ENCODE data around the gene RPS6KA2.

RPS6KA2 gene

DNA sequence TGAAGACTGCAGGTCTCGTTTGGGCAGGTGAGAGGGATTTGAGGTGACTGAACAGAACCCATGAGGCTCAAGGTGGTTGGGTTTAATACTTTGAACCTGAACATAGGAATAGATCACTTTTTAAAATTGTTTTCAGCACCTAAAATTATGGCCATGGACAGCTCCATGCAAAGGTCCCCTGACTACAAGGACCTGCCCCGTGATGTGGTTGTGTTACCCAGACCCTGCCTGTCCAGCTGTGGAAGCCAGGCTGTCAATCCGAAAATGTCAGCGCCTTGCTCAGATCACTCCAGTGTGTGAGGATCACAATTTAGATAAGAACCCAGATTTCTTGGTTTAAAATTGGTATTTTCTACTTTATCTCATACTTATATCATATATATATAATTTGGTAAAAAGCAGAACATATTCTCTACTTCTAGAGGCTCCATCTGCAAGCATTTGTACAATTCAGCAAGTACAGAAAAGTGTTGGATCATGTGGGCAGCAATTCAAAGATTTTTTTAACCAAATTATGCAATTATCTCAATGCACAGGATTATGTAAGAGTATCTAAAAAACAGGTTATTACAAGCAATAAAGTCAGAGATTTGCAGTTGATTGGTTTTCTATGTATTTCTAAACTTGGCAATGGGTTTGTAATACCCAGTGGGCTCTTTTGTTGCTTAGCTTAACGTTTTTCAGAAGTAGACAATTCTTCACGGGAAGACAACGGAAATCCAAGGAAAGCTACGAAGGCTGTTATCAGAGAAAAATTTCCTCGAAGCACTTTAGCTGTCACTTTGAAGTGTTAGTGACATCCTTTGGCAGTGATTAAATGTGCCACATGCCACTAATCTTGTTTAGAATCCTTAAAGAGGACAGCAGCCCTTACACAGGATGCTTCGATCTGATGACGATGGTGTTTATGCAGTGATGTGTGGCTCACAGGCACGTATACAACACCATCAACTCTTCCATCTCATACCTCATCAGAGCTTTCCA is 24.1 kb upstream of the RPS6KA2 start:
- no peak for TF ChIP-seq FOXP2 (optimal IDR thresholded peaks at IDR 0.05; ENCODE audit: control extremely low read depth, extremely low read length, insufficient read depth)
- no peak for DNase-seq (ENCODE audit: low read depth, low spot score)

DNA sequence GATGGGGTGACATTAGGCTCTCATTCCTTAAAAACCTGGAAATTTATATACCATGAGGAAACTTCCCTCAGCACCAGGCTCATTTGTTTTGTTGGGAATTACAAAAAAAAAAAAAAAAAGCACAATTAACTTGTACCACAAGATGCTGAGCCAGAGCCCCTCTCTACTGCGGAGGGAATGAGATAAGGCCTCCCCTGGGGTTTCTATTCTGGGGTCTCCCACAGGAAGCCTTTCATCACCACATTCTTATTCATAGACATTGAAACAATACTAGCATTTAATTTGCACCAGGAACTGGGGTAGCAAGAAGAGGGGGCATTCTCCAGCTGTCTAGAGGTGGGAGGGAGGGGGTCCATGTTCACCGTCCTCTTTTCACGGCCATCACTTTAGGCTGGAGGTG is 23.0 kb upstream of the RPS6KA2 start:
- Histone ChIP-seq H3K9ac (ENCODE audit: insufficient read length) (no peak overlapping the region), H3K36me3 (ENCODE audit: insufficient read depth, low read length) (no peaks in the 10 kb centered on the region), H3K27ac (no peak overlapping the region), H3K9me3 (ENCODE audit: low read depth, low read length) (no peaks in the 10 kb centered on the region), H3K4me3 (no peak overlapping the region)
- DNase-seq (ENCODE audit: low read depth, low spot score): no peak
- no peak for TF ChIP-seq POLR2AphosphoS5 (IDR thresholded peaks at IDR 0.05; ENCODE audit: borderline replicate concordance, low read depth, low read length)
- TF ChIP-seq EZH2 (IDR thresholded peaks at IDR 0.05): no peak
- no peak for TF ChIP-seq FOXP2 (optimal IDR thresholded peaks at IDR 0.05; ENCODE audit: control extremely low read depth, extremely low read length, insufficient read depth)

More for the DNA sequence above, 24.1 kb upstream of the RPS6KA2 start:
- no peaks in the 10 kb centered on the region for H3K36me3 ChIP-seq (ENCODE audit: insufficient read depth, low read length)
- H3K9me3 ChIP-seq (ENCODE audit: low read depth, low read length): no peaks in the 10 kb centered on the region
- H3K9ac ChIP-seq (ENCODE audit: insufficient read length): no peak overlapping the region
- H3K4me3 ChIP-seq: no peak overlapping the region
- no peak overlapping the region for H3K27ac ChIP-seq

DNA sequence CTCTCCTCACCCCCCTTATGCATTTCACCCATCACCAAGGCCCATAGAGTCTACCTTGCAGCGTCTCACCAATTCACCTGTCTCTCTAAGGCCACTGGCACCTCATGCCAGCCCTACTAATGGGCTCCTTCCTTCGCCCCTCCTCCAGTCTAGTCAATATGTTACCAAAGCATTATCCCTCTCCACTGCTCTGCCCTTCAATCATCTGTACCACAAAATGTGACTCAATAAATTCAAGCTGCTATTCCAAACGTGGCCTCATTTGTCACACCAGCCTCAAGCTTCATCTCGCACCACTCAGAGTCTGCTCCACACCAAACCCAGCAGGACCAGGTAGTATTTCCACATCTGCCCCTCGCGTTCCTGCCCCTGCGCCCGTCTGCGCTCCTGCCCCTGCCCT is 21.8 kb upstream of the RPS6KA2 start:
- H3K27ac ChIP-seq: no peak overlapping the region
- no peak overlapping the region for H3K9ac ChIP-seq (ENCODE audit: insufficient read length)
- TF ChIP-seq FOXP2 (optimal IDR thresholded peaks at IDR 0.05; ENCODE audit: control extremely low read depth, extremely low read length, insufficient read depth) (no peak), EZH2 (IDR thresholded peaks at IDR 0.05) (no peak), POLR2AphosphoS5 (IDR thresholded peaks at IDR 0.05; ENCODE audit: borderline replicate concordance, low read depth, low read length) (no peak)
- H3K9me3 ChIP-seq (ENCODE audit: low read depth, low read length): no peaks in the 10 kb centered on the region
- H3K4me3 ChIP-seq: no peak overlapping the region
- no peak for DNase-seq (ENCODE audit: low read depth, low spot score)
- no peaks in the 10 kb centered on the region for H3K36me3 ChIP-seq (ENCODE audit: insufficient read depth, low read length)

DNA sequence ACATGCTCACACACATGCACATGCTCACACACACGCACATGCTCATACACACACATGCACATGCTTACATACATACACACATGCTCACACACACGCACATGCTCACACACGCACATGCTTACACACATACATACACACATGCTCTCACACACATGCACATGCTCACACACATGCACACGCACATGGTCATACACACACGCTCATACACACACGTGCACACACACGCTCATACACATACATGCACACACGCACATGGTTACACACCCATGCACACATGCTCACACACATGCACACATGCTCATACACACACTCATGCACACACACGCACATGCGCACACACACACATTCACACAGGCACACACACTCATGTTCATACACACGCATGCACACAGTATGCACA is 20.8 kb upstream of the RPS6KA2 start:
- Histone ChIP-seq H3K9me3 (ENCODE audit: low read depth, low read length) (no peaks in the 10 kb centered on the region), H3K36me3 (ENCODE audit: insufficient read depth, low read length) (no peaks in the 10 kb centered on the region), H3K4me3 (no peak overlapping the region), H3K9ac (ENCODE audit: insufficient read length) (no peak overlapping the region), H3K27ac (no peak overlapping the region)
- TF ChIP-seq POLR2AphosphoS5 (IDR thresholded peaks at IDR 0.05; ENCODE audit: borderline replicate concordance, low read depth, low read length) (no peak), EZH2 (IDR thresholded peaks at IDR 0.05) (no peak), FOXP2 (optimal IDR thresholded peaks at IDR 0.05; ENCODE audit: control extremely low read depth, extremely low read length, insufficient read depth) (no peak)
- DNase-seq (ENCODE audit: low read depth, low spot score): no peak

DNA sequence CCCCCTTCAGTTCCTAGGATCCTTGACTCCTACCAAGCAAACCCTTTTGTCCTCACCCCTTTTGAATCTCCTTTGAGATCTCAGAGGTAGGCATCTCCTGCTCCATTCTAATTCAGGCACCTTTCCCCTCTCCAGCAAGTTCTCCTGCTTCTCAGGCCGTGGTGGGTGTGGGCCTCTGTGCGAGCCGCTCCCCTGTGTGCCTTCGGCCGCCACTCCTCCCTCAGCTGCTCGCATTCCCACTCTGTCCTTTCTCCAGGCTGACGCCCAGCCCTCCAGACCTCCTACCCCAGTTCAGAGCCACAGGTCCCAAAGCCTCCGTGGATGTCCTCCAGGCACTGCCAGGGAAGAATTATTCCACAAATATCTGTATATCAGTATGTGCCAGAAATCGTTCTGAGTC is 19.7 kb upstream of the RPS6KA2 start:
- H3K4me3 ChIP-seq: no peak overlapping the region
- no peak overlapping the region for H3K27ac ChIP-seq
- H3K9me3 ChIP-seq (ENCODE audit: low read depth, low read length): no peaks in the 10 kb centered on the region
- H3K36me3 ChIP-seq (ENCODE audit: insufficient read depth, low read length): no peaks in the 10 kb centered on the region
- TF ChIP-seq POLR2AphosphoS5 (IDR thresholded peaks at IDR 0.05; ENCODE audit: borderline replicate concordance, low read depth, low read length): no peak
- no peak for TF ChIP-seq FOXP2 (optimal IDR thresholded peaks at IDR 0.05; ENCODE audit: control extremely low read depth, extremely low read length, insufficient read depth)
- TF ChIP-seq EZH2 (IDR thresholded peaks at IDR 0.05): no peak
- H3K9ac ChIP-seq (ENCODE audit: insufficient read length): no peak overlapping the region
- DNase-seq (ENCODE audit: low read depth, low spot score): no peak

DNA sequence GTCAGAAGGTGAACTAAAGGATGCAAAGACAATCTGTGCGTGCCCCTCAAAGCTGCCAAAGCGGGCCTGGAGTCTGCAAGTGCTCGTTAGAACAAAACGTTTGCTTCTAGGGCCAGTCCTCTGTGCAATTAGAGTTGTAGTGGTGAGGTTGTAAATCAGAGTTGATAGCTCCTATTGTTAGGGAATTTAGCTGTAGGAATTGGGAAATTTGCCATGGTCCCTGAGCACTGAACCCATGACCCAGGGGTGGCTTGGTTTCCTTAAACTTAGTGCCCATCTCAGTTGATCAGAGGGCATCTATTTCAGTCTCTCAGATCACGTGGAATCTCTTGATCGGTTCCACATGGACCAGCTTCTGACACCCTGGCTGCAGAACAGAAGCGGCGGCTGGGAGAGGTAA is 18.8 kb upstream of the RPS6KA2 start:
- no peak for DNase-seq (ENCODE audit: low read depth, low spot score)
- Histone ChIP-seq H3K36me3 (ENCODE audit: insufficient read depth, low read length) (no peaks in the 10 kb centered on the region), H3K9me3 (ENCODE audit: low read depth, low read length) (no peaks in the 10 kb centered on the region), H3K4me3 (no peak overlapping the region), H3K27ac (no peak overlapping the region), H3K9ac (ENCODE audit: insufficient read length) (no peak overlapping the region)
- TF ChIP-seq FOXP2 (optimal IDR thresholded peaks at IDR 0.05; ENCODE audit: control extremely low read depth, extremely low read length, insufficient read depth) (no peak), POLR2AphosphoS5 (IDR thresholded peaks at IDR 0.05; ENCODE audit: borderline replicate concordance, low read depth, low read length) (no peak), EZH2 (IDR thresholded peaks at IDR 0.05) (no peak)

DNA sequence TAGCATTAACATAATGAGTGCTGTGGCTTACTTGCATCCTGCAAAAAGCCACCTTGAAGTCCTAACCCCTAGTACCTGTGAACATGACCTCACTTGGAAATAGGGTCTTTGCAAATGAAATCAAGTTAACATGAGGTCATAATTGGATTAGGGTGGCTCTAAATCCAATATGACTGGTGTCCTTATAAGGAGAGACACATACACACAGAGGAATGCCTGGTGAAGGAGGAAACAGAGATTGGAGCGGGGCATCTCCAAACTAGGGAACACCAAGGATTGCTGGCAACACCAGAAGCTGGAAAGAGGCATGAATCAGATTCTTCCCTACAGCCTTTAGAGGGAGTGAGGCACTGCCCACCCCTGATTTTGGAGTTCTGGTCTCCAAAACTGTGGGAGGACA is 17.6 kb upstream of the RPS6KA2 start:
- DNase-seq (ENCODE audit: low read depth, low spot score): no peak
- no peak overlapping the region for H3K9ac ChIP-seq (ENCODE audit: insufficient read length)

DNA sequence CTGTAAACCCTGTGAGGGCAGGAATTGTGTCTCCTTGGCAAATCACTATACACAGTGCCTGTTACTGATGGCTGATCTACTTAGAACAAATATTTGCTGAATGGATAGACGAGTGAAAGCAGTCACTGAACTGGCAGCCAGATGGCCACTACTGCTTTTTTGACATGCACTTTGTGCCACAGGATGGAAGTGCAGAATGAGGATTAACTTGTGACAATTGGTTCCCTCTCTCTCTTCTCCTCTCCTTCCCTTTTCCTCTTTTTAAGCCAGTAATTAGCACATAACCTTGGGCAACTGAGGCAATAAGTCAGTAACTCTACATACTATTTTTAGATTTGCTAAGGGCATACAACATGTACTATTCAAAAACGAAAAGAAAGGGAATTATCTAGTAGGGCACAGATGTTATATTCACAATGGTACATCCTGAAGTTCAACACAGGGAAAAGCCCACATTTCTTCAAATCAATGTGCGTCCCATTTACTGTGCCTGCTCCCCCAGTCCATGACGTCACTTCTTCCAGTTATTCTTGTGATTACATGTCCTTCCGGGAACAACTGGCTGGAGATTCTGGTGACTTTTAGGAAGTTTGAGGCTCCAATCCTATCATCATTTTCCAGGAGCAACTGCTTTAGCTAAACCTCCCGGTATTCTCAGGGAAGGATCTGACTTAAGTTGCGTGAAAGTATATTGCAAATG is 17.0 kb upstream of the RPS6KA2 start:
- Histone ChIP-seq H3K36me3 (ENCODE audit: insufficient read depth, low read length) (no peaks in the 10 kb centered on the region), H3K4me3 (no peak overlapping the region), H3K9me3 (ENCODE audit: low read depth, low read length) (no peaks in the 10 kb centered on the region), H3K9ac (ENCODE audit: insufficient read length) (no peak overlapping the region), H3K27ac (no peak overlapping the region)
- DNase-seq (ENCODE audit: low read depth, low spot score): no peak
- TF ChIP-seq EZH2 (IDR thresholded peaks at IDR 0.05) (no peak), POLR2AphosphoS5 (IDR thresholded peaks at IDR 0.05; ENCODE audit: borderline replicate concordance, low read depth, low read length) (no peak), FOXP2 (optimal IDR thresholded peaks at IDR 0.05; ENCODE audit: control extremely low read depth, extremely low read length, insufficient read depth) (no peak)

More for the DNA sequence above, 17.6 kb upstream of the RPS6KA2 start:
- no peak overlapping the region for H3K4me3 ChIP-seq
- no peaks in the 10 kb centered on the region for H3K36me3 ChIP-seq (ENCODE audit: insufficient read depth, low read length)
- no peaks in the 10 kb centered on the region for H3K9me3 ChIP-seq (ENCODE audit: low read depth, low read length)
- H3K27ac ChIP-seq: no peak overlapping the region
- TF ChIP-seq EZH2 (IDR thresholded peaks at IDR 0.05) (no peak), FOXP2 (optimal IDR thresholded peaks at IDR 0.05; ENCODE audit: control extremely low read depth, extremely low read length, insufficient read depth) (no peak), POLR2AphosphoS5 (IDR thresholded peaks at IDR 0.05; ENCODE audit: borderline replicate concordance, low read depth, low read length) (no peak)

Data from SK-N-MC (cell line).